RWPE2 (cell line): ENCODE results near the gene PRKCH.

ENCODE experiments used
- ATAC-seq: fragments of 200-7000 bp; cut with Tn5 transposase; 3 replicates; pipeline ENCODE4 v1.9.1; 2021; ENCODE audit warnings: low read depth
- DNase-seq: peaks from one replicate; pipeline ENCODE4 v3.0.0-alpha.2; 2020; ENCODE audit warnings: low spot score
- H3K27ac ChIP-seq: fragments of 450-650 bp; 2 replicates; pipeline ENCODE4 v1.5.1; 2017; ENCODE audit warnings: mild to moderate bottlenecking; ENCODE audit not compliant: poor library complexity, severe bottlenecking
- H3K27me3 ChIP-seq: fragments of 250-450 bp; sonication (Bioruptor Pico); 2 replicates; pipeline ENCODE4 v1.5.1; 2021; ENCODE audit warnings: mild to moderate bottlenecking, moderate library complexity; ENCODE audit not compliant: insufficient read depth, poor library complexity, severe bottlenecking
- H3K36me3 ChIP-seq: fragments of 250-450 bp; sonication (Bioruptor Pico); 2 replicates; pipeline ENCODE4 v1.5.1; 2020; ENCODE audit warnings: low read depth, mild to moderate bottlenecking, moderate library complexity
- H3K4me1 ChIP-seq: fragments of 250-450 bp; sonication (Bioruptor Pico); 2 replicates; pipeline ENCODE4 v1.5.1; 2021; ENCODE audit warnings: mild to moderate bottlenecking, moderate library complexity; ENCODE audit not compliant: insufficient read depth, poor library complexity, severe bottlenecking
- H3K4me3 ChIP-seq: fragments of 250-450 bp; sonication (Bioruptor Pico); 2 replicates; pipeline ENCODE4 v1.5.1; 2021; ENCODE audit warnings: mild to moderate bottlenecking, moderate library complexity; ENCODE audit not compliant: severe bottlenecking
- H3K9me3 ChIP-seq: fragments of 250-450 bp; sonication (Bioruptor Pico); 2 replicates; pipeline ENCODE4 v1.5.1; 2021; ENCODE audit warnings: mild to moderate bottlenecking, moderate library complexity; ENCODE audit not compliant: severe bottlenecking
- TF ChIP-seq, protein P1 (sequence below): fragments of 450-650 bp; IDR thresholded peaks from one replicate; pipeline ENCODE4 v1.5.1; 2017; ENCODE audit warnings: mild to moderate bottlenecking, moderate library complexity; ENCODE audit not compliant: poor library complexity, severe bottlenecking

Gene PRKCH

DNA sequence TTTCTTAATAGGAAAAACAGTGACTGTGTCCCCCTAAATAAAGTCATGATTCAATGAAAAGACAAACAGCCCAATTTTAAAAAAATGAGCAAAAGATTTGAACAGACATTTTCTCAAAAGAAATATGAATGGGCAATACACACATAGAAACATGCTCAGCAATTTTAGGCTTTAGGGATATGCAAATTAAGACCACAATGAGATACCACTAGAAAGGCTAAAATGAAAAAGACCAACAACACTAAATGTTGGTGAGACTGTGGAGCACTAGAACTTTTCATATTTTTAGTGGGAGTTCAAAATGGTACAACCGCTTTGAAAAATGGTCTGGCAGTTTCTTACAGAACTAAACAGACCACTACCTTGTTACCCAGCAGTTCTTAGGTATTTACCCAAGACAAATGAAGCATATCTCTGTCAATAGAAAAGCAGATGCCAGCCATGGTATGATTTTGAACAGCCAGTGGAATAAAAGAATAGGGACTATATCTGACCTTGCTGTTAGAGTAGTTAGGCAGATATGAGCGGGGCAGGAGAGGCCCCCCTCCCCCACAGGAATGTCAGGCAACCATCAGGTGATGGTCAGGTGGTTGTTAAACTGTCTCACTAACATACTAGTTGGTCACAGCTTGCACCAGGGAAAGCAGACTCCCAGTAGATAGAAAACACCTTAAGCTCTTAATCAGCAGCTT, 108.8 kb downstream of the PRKCH start:
- TF ChIP-seq, protein P1, sequence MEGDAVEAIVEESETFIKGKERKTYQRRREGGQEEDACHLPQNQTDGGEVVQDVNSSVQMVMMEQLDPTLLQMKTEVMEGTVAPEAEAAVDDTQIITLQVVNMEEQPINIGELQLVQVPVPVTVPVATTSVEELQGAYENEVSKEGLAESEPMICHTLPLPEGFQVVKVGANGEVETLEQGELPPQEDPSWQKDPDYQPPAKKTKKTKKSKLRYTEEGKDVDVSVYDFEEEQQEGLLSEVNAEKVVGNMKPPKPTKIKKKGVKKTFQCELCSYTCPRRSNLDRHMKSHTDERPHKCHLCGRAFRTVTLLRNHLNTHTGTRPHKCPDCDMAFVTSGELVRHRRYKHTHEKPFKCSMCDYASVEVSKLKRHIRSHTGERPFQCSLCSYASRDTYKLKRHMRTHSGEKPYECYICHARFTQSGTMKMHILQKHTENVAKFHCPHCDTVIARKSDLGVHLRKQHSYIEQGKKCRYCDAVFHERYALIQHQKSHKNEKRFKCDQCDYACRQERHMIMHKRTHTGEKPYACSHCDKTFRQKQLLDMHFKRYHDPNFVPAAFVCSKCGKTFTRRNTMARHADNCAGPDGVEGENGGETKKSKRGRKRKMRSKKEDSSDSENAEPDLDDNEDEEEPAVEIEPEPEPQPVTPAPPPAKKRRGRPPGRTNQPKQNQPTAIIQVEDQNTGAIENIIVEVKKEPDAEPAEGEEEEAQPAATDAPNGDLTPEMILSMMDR: no peak
- Histone ChIP-seq H3K4me3 (no peak overlapping the region), H3K4me1 (peaks cover 12% of the 10 kb centered on the region), H3K9me3 (no peaks in the 10 kb centered on the region), H3K27me3 (no peaks in the 10 kb centered on the region), H3K27ac (no peak overlapping the region), H3K36me3 (no peaks in the 10 kb centered on the region)
- DNase-seq: no peak
- no peak for ATAC-seq

DNA sequence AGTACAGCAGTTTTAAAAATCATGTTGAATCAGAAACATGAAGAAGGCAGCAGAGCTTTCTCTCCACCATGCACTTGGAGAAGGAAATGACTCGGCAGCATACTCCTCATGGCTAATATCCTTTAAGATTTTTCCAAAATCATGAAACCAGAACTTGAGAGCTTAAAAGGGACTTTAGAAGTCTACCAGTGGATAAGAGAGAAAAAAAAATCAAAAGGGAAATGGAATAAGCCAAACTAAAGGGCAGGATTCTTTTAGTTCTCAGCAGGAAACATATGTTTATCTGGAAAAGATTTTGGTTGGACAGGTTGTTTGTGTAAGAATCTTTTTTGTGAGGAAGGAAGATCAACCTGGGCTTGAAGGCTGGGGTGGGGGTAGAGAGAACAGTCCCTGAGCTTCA, 111.8 kb downstream of the PRKCH start:
- peaks cover 12% of the 10 kb centered on the region for H3K4me1 ChIP-seq
- ATAC-seq (no peak), DNase-seq (no peak)
- no peaks in the 10 kb centered on the region for H3K36me3 ChIP-seq
- no peaks in the 10 kb centered on the region for H3K27me3 ChIP-seq
- H3K27ac ChIP-seq: no peak overlapping the region
- TF ChIP-seq, protein P1: no peak
- no peaks in the 10 kb centered on the region for H3K9me3 ChIP-seq
- H3K4me3 ChIP-seq: no peak overlapping the region

DNA sequence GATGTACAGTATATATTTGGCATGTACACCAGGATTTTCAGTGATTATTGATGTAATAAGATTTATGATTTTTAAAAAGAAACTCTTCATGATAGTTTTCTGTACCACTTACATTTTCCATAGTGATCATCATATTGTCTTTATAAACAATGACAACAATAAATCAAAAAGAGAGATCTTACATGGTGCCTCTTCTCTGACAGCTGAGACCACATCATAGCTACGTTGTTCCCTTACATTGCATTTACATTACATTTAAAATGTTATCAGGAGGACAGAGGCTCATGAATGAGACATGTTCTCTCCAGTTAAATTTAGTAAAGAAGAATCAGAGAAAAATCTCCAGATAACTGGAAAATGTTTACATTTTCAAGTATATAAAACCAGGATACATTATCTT, 112.4 kb downstream of the PRKCH start:
- no peak for DNase-seq
- H3K4me1 ChIP-seq: peaks cover 15% of the 10 kb centered on the region
- no peaks in the 10 kb centered on the region for H3K36me3 ChIP-seq
- H3K27ac ChIP-seq: no peak overlapping the region
- no peaks in the 10 kb centered on the region for H3K27me3 ChIP-seq
- TF ChIP-seq, protein P1: no peak
- no peak overlapping the region for H3K4me3 ChIP-seq
- H3K9me3 ChIP-seq: no peaks in the 10 kb centered on the region
- no peak for ATAC-seq

DNA sequence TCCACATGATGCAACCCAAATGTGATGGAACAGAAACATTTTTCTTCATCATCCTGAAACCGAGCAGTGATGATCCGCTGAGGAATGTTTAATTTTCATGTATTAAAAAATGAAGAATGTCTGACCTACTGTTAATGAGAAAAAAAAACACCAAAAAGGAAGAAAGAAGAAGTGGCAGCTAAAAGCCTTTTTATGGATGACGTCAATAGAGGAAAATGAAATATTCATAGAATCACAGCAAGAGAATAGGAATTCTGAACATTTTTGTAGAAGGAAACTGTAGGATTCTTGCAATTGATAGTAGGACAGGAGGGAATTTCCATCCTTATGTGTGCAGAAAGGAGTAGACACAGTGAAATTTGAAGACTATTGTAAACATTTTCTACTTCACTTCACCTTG, 112.9 kb downstream of the PRKCH start:
- H3K9me3 ChIP-seq: no peaks in the 10 kb centered on the region
- H3K27me3 ChIP-seq: no peaks in the 10 kb centered on the region
- no peak overlapping the region for H3K4me3 ChIP-seq
- ATAC-seq: no peak
- H3K4me1 ChIP-seq: peaks cover 15% of the 10 kb centered on the region
- TF ChIP-seq, protein P1: no peak
- no peaks in the 10 kb centered on the region for H3K36me3 ChIP-seq
- DNase-seq: no peak
- H3K27ac ChIP-seq: no peak overlapping the region

DNA sequence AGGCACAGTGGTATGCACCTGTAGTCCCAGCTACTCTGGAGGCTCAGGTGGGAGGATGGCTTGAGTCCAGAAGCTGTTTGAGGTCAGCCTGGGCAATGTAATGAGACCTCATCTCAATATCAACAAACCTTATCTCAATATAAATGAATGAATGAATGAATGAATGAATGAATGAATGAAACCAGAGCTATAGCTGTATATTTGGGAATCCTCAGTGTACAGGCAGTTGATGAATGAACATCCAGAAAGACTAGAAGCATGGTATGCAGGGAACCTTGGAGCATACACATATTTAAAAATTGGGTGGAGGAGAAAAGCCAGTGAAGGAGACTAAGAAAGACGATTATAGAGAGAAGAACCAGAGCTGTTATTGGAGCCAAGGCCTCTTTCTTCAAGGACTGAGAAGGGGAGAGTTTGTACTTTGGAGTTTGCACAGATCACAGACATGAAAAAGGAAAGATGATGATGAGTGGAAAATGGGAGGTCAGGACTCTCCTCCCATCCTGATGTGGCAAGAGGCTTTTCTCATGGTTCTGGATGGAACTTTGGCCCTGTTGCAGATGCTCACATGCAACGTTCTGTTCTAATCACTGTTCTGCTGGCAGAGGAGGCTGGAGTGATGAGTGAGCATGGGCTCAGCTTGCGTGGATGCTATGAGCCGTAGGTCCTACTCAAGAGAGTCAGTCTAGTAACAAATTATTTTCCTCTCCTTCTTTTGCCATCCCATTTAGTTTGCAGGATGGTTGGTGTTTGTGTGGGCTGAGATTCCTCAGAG, 114.4 kb downstream of the PRKCH start:
- no peaks in the 10 kb centered on the region for H3K36me3 ChIP-seq
- ATAC-seq (no peak), DNase-seq (no peak)
- no peak overlapping the region for H3K4me3 ChIP-seq
- peaks cover 16% of the 10 kb centered on the region for H3K4me1 ChIP-seq
- H3K9me3 ChIP-seq: no peaks in the 10 kb centered on the region
- H3K27me3 ChIP-seq: no peaks in the 10 kb centered on the region
- no peak overlapping the region for H3K27ac ChIP-seq
- TF ChIP-seq, protein P1: no peak
